HG03060 (cell line): ENCODE measurements around the gene SIX4.

Source experiments
- ATAC-seq: cut with Tn5 transposase; IDR thresholded peaks from one replicate; pipeline ENCODE4 v1.9.1; 2021; ENCODE audit warnings: low read depth, moderate number of reproducible peaks; ENCODE audit not compliant: unreplicated experiment

The SIX4 gene

GRCh38 chr14:60662982-60663381 lies 61.2 kb downstream of the SIX4 start:
- no peak for ATAC-seq

GRCh38 chr14:60661721-60662120 lies 62.4 kb downstream of the SIX4 start:
- no peak for ATAC-seq
